Heart left ventricle (tissue), 16 donors: ENCODE results near the gene TNNI3K. TPM values are rescaled to one million over a fixed set of nuclear protein-coding genes. Genes with fewer than 3 reads are reported as not detected.
A peak's percentile ranks its signal among the peaks of the same experiment; 100 is the strongest.

Experiments
- ATAC-seq, 4 donors: fragments of 200-7000 bp; cut with Tn5 transposase; one replicate each; pipeline ENCODE4 v1.9.1; 2020 to 2022; ENCODE audit warnings: moderate library complexity in 4 of 4, mild to moderate bottlenecking in 3 of 4, moderate number of reproducible peaks in 1 of 4
- DNase-seq, 5 donors: peaks; one replicate each; pipeline ENCODE4 v3.0.0-alpha.2; 2020
- H3K27ac ChIP-seq, 12 donors: fragments of 200-600 bp; sonication (generic) in 4 of 12; one replicate each; pipeline versions ENCODE4 v1.5.0 to v1.8.0; 2016 to 2022; ENCODE audit warnings: mild to moderate bottlenecking in 2 of 12
- H3K27me3 ChIP-seq, 9 donors: fragments of 200-600 bp; sonication (generic) in 2 of 9; one replicate each; pipeline versions ENCODE4 v1.5.1 to v1.8.0; 2016 to 2022; ENCODE audit warnings: mild to moderate bottlenecking in 3 of 9
- H3K36me3 ChIP-seq, 9 donors: fragments of 200-600 bp; sonication (generic) in 2 of 9; one replicate each; pipeline versions ENCODE4 v1.5.0 to v1.8.0; 2018 to 2022; ENCODE audit warnings: mild to moderate bottlenecking in 2 of 9
- H3K4me1 ChIP-seq, 12 donors: fragments of 200-600 bp; sonication (generic) in 4 of 12; one replicate each; pipeline versions ENCODE4 v1.5.0 to v1.8.0; 2016 to 2022; ENCODE audit warnings: mild to moderate bottlenecking in 3 of 12
- H3K4me3 ChIP-seq, 12 donors: fragments of 200-600 bp; sonication (generic) in 4 of 12; one replicate each; pipeline versions ENCODE4 v1.5.0 to v1.8.0; 2017 to 2022; ENCODE audit warnings: mild to moderate bottlenecking in 9 of 12, moderate library complexity in 4 of 12
- H3K9me3 ChIP-seq, 12 donors: fragments of 200-600 bp; sonication (generic) in 4 of 12; one replicate each; pipeline versions ENCODE4 v1.5.0 to v1.8.0; 2016 to 2022; ENCODE audit warnings: mild to moderate bottlenecking in 1 of 12
- CTCF ChIP-seq, 12 donors: fragments of 200-600 bp; sonication (generic) in 4 of 12; IDR thresholded peaks; one replicate each; pipeline versions ENCODE4 v1.5.0 to v1.8.0; 2018 to 2022; ENCODE audit warnings: antibody characterized with exemption in 12 of 12, mild to moderate bottlenecking in 5 of 12
- POLR2A ChIP-seq, 2 donors: fragments of 450-650 bp; IDR thresholded peaks; one replicate each; pipeline ENCODE4 v1.6.1; 2017; ENCODE audit warnings: antibody characterized with exemption in 2 of 2, mild to moderate bottlenecking in 2 of 2, moderate library complexity in 2 of 2
- WGBS, 4 donors: extraction: QIAGEN DNeasy Blood & Tissue Kit in 2 of 4; methylation state at CpG; one replicate each; pipeline versions ENCODE4 v1.1.5 to v1.1.7; 2013 to 2018; 5-methylcytosine and 5-hydroxymethylcytosine counted together
- intact Hi-C, 10 donors: fragments of 100-400 bp; cut with DNase I; formaldehyde crosslinking; loops; one replicate each; pipeline versions ENCODE4 v1.11.1 to v1.14.2; 2022
- polyA plus RNA-seq, 2 donors: library from polyadenylated mRNA; stranded (reverse); fragments of 200-250 nt; gene quantifications; one replicate each; pipeline ENCODE4 v1.2.3, GENCODE V29; 2013
- total RNA-seq, 9 donors: library from RNA; depleted of rRNA in 2 of 9; stranded (reverse); fragments of >200 nt in 2 of 9; fragmentation: NEBNext Ultra II Directional in 3 of 9; extraction: Animal tissue kit (Norgen Biotek cat#: 25700) in 3 of 9; gene quantifications; one replicate each; pipeline versions ENCODE4 v1.1.0 to v1.2.4, GENCODE V29; 2016 to 2023
- donor health status: ischemic (EF 13 %, LVEDD 7.1; RV severe dilation, severe dysfunction).
- donor health status: healthy with polysubstance abuse.
- donor health status: DM: no; HTN: yes; CAD: no.
- donor health status: DM: no; HTN: no; CAD: no.
- donor health status: ischemic (EF 25% LVEDD 6.9; RV normal size, moderate dysfunction).
- donor health status: ischemic (EF 25% LVEDD 5.7; RV mildly dilated, moderate dysfunction).
- donor health status: healthy.
- donor health status: DM: yes; HTN: yes; CAD: no.
- donor health status: ischemic (EF 35%, LVEDD 5.7; RV mildly dilated, moderate dysfunction).
- donor health status: nonischemic (EF 11% LVEDD 7.7; RV severe dilation, severe dysfunction).
- donor health status: DM: yes; HTN: yes; CAD: no.
- donor health status: PGD.
- donor health status: ischemic (EF 29% LVEDD 5.4; RV normal size, mild dysfunction).
- donor health status: nonischemic (EF 23%, LVEDD 6.1; RV moderate dilation, normal function).

TNNI3K gene
- total and polyA plus RNA-seq, 11 donors: 11.5 to 108 (median 59.9) TPM

DNA sequence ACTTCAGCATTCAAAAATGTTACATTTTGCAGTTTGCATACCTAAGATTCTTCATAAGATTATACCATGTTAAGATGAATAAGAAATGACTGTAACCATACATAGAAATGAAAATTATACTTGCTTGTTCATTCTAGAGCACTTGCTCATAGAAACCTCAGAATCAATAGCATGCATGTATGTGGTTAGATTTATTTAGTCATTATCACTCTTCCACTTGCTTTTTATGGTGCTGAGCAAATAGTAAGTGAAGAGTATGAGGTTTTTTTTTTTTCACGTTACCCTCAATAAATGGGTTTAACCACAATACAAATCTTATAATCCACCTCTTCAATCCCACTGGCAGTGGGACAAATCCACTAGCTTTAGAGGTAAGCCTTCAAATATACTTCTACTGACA is 192.5 kb downstream of the TNNI3K start:
- no peaks in the 10 kb centered on the region for H3K9me3 ChIP-seq
- no peaks in the 10 kb centered on the region for H3K27me3 ChIP-seq
- no peak for DNase-seq
- intact Hi-C loops: loop anchor here in 2 of 10 donors (5.0 kb wide), 2 partner anchors 35 to 45 kb away; no protein-coding TSS in a partner anchor
- no peak overlapping the region for H3K27ac ChIP-seq
- no peak overlapping the region for H3K4me3 ChIP-seq
- no peak for ATAC-seq
- TF ChIP-seq CTCF (IDR thresholded peaks at IDR 0.05): no peak
- no peak for TF ChIP-seq POLR2A (IDR thresholded peaks at IDR 0.05)
- whole genome bisulfite sequencing, 4 donors: 79 to 83% (median 80%) methylated on average over 1 of the region's 1 CpG
- peaks cover 0 to 37% (median 5%) of the 10 kb centered on the region in 12 donors for H3K4me1 ChIP-seq
- no peaks in the 10 kb centered on the region for H3K36me3 ChIP-seq

DNA sequence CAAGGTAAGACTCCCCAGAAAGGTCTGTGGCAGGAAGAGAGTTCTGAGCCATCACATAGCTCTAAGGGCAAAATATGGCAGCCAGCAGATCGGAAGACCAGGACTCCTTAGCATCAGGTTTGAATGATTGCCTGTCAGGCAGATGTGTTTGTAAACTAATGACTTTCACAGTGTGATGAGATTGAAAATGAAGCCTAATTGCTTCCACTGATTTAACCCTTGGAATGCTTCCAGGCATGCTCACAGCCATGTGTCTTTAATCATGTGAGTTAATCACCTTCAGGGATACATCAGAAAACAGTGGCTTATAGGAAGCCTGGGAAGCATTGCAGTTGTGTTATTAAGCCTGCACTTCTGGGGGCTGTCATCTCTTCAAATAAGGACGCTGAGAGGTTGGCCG is 194.4 kb downstream of the TNNI3K start:
- intact Hi-C loops: loop anchor here in 2 of 10 donors (5.0 kb wide), 2 partner anchors 37 to 47 kb away; no protein-coding TSS in a partner anchor
- Histone ChIP-seq H3K4me1 (peaks cover 0 to 51% (median 9%) of the 10 kb centered on the region in 12 donors), H3K36me3 (no peaks in the 10 kb centered on the region), H3K27me3 (no peaks in the 10 kb centered on the region), H3K4me3 (no peak overlapping the region), H3K27ac (peak overlapping the region in 1 of 12 donors; percentile 43), H3K9me3 (no peaks in the 10 kb centered on the region)
- DNase-seq (no peak), ATAC-seq (no peak)
- TF ChIP-seq POLR2A (IDR thresholded peaks at IDR 0.05) (no peak), CTCF (IDR thresholded peaks at IDR 0.05) (no peak)
- 53 to 74% (median 63%) methylated on average over 3 of the region's 3 CpGs for WGBS, 4 donors

DNA sequence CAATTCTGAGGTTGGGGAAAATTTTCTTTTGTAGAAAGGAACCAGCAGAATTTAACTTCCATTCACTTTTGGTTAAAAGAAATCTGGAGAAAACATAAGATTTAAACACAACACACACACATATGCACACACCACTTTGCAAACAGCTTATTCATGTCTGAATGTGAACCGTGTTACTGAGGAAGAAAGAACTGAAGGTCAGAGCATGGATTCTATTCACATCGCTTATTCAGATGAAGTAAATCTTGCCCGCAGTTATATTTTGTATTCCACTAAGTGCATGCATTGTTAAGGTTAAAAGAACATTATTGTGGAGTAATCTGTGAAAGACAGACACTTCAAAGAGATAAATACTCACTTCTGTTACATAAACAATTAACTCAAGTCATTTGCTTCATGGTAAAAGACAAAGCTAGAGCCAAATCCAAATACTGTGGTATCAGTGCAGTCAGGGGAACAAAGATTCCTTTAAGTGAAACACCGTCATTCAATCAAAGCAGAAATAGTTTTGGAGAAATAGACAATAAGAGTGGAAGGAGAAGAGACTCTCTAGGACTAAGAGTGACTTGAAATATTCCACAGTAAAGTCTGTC is 195.3 kb downstream of the TNNI3K start:
- Histone ChIP-seq H3K4me1 (peaks cover 0 to 46% (median 9%) of the 10 kb centered on the region in 12 donors), H3K36me3 (no peaks in the 10 kb centered on the region), H3K4me3 (no peak overlapping the region), H3K9me3 (no peaks in the 10 kb centered on the region), H3K27me3 (no peaks in the 10 kb centered on the region), H3K27ac (peak overlapping the region in 4 of 12 donors; percentile 12 to 43 (median 18))
- TF ChIP-seq CTCF (IDR thresholded peaks at IDR 0.05) (no peak), POLR2A (IDR thresholded peaks at IDR 0.05) (no peak)
- WGBS, 4 donors: 49 to 54% (median 52%) methylated on average over 4 of the region's 4 CpGs
- ATAC-seq (no peak), DNase-seq (no peak)
- intact Hi-C loops: no loop called here

DNA sequence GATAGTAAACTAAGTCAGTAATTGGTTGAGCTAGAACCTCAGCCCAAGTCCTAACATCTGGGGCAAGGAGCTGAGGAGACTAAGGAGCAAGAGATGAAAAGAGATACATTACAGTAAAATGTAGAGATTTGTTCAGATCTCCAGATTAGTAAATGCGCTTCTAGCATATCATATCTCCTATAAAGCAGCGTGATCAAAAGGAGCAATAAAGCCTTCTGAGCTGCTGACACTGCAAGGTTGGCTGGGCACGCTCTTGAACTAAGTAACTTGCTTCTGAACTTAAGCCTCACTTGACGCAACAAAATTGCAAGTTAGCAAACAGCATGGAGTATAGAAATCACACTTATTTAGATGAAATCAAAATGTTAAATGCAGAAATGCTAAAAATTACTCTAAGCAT is 196.3 kb downstream of the TNNI3K start:
- Histone ChIP-seq H3K27ac (no peak overlapping the region), H3K36me3 (no peaks in the 10 kb centered on the region), H3K27me3 (no peaks in the 10 kb centered on the region), H3K4me3 (no peak overlapping the region), H3K9me3 (no peaks in the 10 kb centered on the region), H3K4me1 (peaks cover 0 to 39% (median 3%) of the 10 kb centered on the region in 12 donors)
- no peak for DNase-seq
- WGBS, 4 donors: 79 to 87% (median 85%) methylated on average over 4 of the region's 4 CpGs
- intact Hi-C loops: no loop called here
- TF ChIP-seq POLR2A (IDR thresholded peaks at IDR 0.05) (no peak), CTCF (IDR thresholded peaks at IDR 0.05) (no peak)
- no peak for ATAC-seq
